Left forelimb (tissue), 1 donor: ENCODE measurements around the gene PARVA.

ENCODE experiments used
- DNase-seq: peaks from one replicate; pipeline ENCODE4 v3.0.0-alpha.2; 2018; ENCODE audit warnings: low spot score

The PARVA gene

DNA sequence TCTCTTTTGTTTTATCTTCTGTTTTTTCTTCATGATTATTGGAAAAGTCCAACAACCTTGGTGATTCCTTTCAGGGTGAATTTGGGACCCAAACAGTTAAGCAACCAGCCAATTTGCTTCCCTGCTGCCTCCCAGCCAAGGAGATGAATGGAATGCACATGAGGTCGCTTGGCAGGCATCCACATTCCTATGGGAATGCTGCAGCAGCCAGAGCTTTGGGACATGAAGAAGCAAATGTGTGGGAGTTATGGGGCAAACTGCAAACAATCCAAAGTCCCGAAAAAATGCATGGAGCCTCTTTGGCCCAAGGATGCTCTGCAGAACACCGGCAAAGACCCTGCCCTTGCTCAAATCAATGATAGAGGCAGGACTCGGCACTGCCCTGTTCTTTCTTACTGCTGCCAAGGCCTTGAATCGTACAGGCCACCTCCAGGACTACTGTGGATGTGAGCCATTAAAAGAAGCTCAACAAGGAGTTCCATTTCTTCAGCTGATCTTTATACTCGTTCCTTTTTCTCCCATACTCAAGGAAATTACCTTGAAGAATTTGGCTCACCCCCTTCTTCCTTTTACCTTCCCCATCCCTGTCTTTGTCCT is 179.5 kb downstream of the PARVA start:
- DNase-seq: no peak

DNA sequence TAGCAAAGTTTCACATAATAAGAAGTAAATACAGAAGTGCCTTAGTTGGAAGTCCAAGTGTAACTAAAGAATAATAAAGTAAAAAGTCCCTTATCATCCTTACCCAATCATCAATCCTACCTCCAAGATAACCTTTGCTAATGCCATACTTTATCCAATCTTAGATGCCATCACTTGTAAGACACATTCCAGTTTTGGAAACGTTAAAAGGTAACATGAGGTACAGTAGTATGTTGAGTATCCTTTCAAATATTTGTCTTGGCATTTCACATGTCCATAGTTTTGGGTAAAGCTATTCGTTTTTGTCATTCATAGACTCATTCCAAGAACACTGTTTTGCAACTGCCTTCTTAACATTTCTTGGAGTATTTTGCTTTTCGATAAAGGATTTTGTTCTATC is 181.6 kb downstream of the PARVA start:
- no peak for DNase-seq

DNA sequence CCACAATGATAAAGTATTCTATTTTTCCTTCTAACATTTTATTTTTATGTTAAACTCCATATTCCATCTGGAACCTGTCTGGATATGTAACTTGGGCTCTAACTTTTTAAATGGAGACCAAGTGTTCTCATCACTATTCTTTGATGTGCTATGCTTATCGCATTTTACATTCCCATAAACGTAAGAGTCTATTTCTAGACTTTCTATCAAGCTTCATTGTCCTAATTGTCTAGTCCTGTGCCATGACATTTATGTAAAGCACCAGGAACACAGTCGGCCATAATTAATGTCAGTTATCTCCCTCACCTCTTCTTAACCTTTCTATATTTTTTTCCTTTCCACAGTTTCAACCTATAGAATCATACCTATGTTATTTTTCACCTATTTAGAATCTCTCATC is 183.0 kb downstream of the PARVA start:
- DNase-seq: no peak

DNA sequence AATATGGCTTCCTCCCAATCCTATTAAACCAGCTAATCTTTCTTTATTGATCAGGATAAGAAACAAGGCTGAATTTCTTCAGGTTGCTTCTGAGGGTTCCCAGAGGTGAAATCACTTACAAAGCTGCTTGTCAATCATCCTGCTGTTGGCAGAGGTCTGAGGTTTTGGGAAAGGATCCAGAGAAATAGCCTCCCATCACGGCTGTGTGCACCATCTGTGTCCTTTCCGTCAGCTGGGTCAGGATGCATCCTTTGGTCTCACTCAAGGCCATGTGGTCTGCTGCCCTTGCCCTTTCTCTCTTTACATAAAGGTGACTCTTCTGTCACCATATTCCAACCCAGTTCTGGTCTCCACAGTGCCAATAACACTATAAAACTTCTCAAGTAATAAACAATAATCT is 183.5 kb downstream of the PARVA start:
- no peak for DNase-seq

- DNase-seq: no peak
These were observed 186.6 kb downstream of the PARVA start for GRCh38 chr11:12564012-12564411.

GRCh38 chr11:12565406-12565805 is 188.0 kb downstream of the PARVA start:
- DNase-seq: no peak

DNA sequence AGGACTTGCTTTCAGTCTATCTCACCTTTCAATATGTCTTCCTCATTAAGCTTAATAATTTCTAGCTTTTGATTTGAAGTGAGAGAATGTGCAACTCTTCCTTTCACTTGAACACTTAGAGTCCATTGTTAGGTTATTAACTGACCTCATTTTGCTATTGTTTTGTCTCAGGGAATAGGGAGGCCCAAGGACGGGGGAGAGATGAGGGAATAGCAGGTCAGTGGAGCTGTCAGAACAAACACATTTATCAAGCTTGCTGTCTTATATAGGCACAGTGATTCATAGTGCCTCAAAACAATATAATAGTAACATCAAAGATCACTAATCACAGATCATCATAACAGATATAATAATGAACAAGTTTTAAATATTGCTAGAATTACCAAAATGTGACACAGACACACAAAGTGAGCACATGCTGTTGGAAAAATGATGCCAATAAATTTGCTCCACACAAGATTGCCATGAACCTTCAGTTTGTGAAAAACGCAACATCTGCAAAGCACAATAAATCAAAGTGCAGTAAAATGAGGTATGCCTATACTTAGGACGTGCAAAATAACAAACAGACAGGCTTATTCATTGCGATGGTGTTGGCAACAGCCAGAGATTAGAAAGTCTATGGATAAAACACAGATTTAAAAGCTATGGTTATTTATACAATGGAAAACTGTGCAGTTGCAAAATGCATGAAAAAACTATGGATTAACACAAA is 190.5 kb downstream of the PARVA start:
- DNase-seq: no peak

GRCh38 chr11:12569499-12570425 is 192.4 kb downstream of the PARVA start:
- DNase-seq: no peak

GRCh38 chr11:12573707-12574485 is 196.5 kb downstream of the PARVA start:
- no peak for DNase-seq

DNA sequence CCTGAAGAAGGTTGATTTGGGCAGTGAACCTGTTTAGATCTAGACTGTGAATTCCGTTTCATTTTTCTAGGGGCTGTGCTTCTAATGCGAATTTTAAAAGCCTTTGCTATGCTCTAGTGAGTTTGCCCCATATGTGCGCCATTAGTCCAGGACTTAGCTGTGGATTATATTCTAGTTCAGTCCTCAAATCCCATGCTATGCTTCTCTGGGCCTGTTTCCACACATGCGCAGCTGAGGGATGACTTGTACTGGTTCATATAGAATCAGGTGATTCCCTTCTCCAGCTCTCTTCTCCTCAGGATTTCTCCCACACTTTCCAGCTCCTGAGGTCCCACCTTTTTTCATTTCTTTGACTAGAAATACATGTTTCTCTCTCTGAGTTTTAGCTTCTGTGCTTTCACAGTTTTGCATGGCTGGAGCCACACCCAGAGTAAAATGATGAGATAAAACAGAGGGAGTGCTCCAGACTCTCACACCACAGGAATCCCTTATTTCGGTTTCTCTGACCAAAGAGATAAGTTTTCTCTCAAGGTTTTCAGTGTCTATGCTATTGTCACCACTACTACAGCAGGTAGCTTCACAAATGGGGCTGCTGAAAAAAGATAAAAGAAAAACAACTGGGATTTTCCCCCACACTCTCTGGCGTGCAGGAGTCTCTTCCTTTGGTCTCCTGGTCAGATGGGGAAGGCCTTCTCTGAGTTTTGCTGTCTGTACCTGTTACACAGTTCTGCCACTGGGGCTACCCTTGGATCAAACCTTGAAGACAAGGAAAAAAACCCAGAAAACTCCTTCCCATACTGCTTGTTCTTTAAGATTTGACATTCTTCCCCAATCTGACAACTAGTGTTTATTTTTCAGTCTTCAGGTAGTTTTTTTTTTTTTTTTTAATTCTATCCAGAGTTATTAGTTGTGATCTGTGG is 200.6 kb downstream of the PARVA start:
- no peak for DNase-seq

DNA sequence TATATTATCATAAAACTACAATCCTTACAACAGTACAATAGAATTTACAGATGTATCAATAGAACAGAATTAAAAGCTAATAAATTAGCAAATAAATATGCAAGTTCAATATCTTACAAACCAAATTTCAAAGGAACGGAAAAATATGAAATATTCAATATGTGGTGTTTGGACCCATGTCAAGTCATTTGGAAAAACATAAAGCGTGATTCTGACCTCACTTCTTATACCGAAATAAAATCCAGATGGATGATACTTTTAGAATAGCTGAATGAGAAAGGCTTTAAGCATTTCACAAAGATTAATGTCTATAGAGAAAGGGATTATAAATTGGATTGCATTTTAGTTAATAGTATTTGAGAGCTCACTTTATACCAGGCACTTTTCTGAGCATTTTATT is 204.0 kb downstream of the PARVA start:
- DNase-seq: no peak

- DNase-seq: no peak
These were observed 204.6 kb downstream of the PARVA start for GRCh38 chr11:12581923-12582322.
